Choroid plexus epithelial cell (primary cell): ENCODE measurements around the gene BRD4.

ENCODE experiments used
- DNase-seq: peaks from one replicate; pipeline ENCODE4 v3.0.0-alpha.2; 2010; ENCODE audit warnings: low read depth
- H3K4me3 ChIP-seq: 2 replicates; pipeline ENCODE4 v1.5.1; 2011; ENCODE audit warnings: low read depth, mild to moderate bottlenecking, control low read depth, low read length, moderate library complexity
- CTCF ChIP-seq: conservative IDR thresholded peaks from 2 replicates; pipeline ENCODE4 v1.5.1; 2011; ENCODE audit warnings: low read depth, mild to moderate bottlenecking, control low read depth, inconsistent platforms, low read length, moderate library complexity

Gene BRD4

GRCh38 chr19:15320116-15320515 is 12.2 kb downstream of the BRD4 start:
- peak; percentile 73 for DNase-seq
- no peak for TF ChIP-seq CTCF
- H3K4me3 ChIP-seq: no peak overlapping the region

- no peak overlapping the region for H3K4me3 ChIP-seq
- no peak for DNase-seq
- no peak for TF ChIP-seq CTCF
These were observed 14.1 kb downstream of the BRD4 start for GRCh38 chr19:15318241-15318691.

GRCh38 chr19:15317392-15318071 is 14.8 kb downstream of the BRD4 start:
- TF ChIP-seq CTCF: no peak
- H3K4me3 ChIP-seq: no peak overlapping the region
- peak; percentile 87 for DNase-seq

GRCh38 chr19:15316498-15316897 is 15.8 kb downstream of the BRD4 start:
- TF ChIP-seq CTCF: no peak
- peak; percentile 89 for DNase-seq
- no peak overlapping the region for H3K4me3 ChIP-seq

GRCh38 chr19:15315101-15315500 is 17.2 kb downstream of the BRD4 start:
- DNase-seq: no peak
- H3K4me3 ChIP-seq: no peak overlapping the region
- no peak for TF ChIP-seq CTCF

- TF ChIP-seq CTCF: no peak
- no peak overlapping the region for H3K4me3 ChIP-seq
- no peak for DNase-seq
These were observed 18.6 kb downstream of the BRD4 start for GRCh38 chr19:15313649-15314279.

- no peak for TF ChIP-seq CTCF
- no peak overlapping the region for H3K4me3 ChIP-seq
- DNase-seq: no peak
These were observed 25.2 kb downstream of the BRD4 start for GRCh38 chr19:15307169-15307568.
